ENCODE results near the gene TNS1. TPM values are rescaled to one million over a fixed set of nuclear protein-coding genes. Genes with fewer than 3 reads are reported as not detected.

TNS1 gene
- total and polyA plus RNA-seq, 10 of the 15 experiments (the other 5 are each of a cell fraction or from before 2014, with no cell fraction given): 0.05 to 0.44 TPM; not detected in 8

- H3K9ac ChIP-seq (ENCODE audit: control insufficient read depth, insufficient read depth, low read length): no peak overlapping the region
- DNase-seq (ENCODE audit: low read depth, low spot score): no peak
- FAIRE-seq: no peak
- POLR2A ChIA-PET: no interaction called here
- SMC1A ChIA-PET (ENCODE audit: uncharacterized antibody, unreplicated experiment): no interaction called here
- RAD21 ChIA-PET (ENCODE audit: unreplicated experiment): no interaction called here
- H3K4me1 ChIP-seq (ENCODE audit: control insufficient read depth, insufficient read depth, low read length): no peaks in the 10 kb centered on the region
- H3K4me3 ChIP-seq: no peak overlapping the region
- H3K79me2 ChIP-seq (ENCODE audit: control insufficient read depth, insufficient read depth, low read length): no peaks in the 10 kb centered on the region
- CTCF ChIA-PET: no interaction called here
- intact Hi-C loops (cut with micrococcal nuclease; ENCODE audit: unreplicated experiment) (no loop called here), in situ Hi-C loops (cut with MboI) (loop anchor here (5.0 kb wide), 1 partner anchor 188 kb away; no protein-coding TSS in a partner anchor)
- H3K27ac ChIP-seq (ENCODE audit: control insufficient read depth, insufficient read depth): no peak overlapping the region
- no peaks in the 10 kb centered on the region for H3K27me3 ChIP-seq (replicated peaks in 1 of 2; ENCODE audit: control insufficient read depth in 2 of 2, insufficient read depth in 2 of 2, low read length in 1 of 2)
- no peaks in the 10 kb centered on the region for H4K20me1 ChIP-seq (ENCODE audit: control insufficient read depth, insufficient read depth)
- no peaks in the 10 kb centered on the region for H3K36me3 ChIP-seq (ENCODE audit: control insufficient read depth in 2 of 2, insufficient read depth in 2 of 2, low read length in 1 of 2)
- H2AFZ ChIP-seq (ENCODE audit: control insufficient read depth, low read depth, low read length): no peak overlapping the region
- ATAC-seq: no peak
- no TSS peak for BruUV-seq (replicated peaks)
- no peaks in the 10 kb centered on the region for H3K9me3 ChIP-seq (replicated peaks; ENCODE audit: control insufficient read depth, insufficient read depth, low read length)
- no peak for TF ChIP-seq ELK1 (IDR thresholded peaks at IDR 0.05; ENCODE audit: low read depth, low read length)
- TF ChIP-seq E2F4 (IDR thresholded peaks at IDR 0.05; ENCODE audit: low read depth, low read length): no peak
- no peak for TF ChIP-seq CBX3 (IDR thresholded peaks at IDR 0.05; ENCODE audit: borderline replicate concordance, low read depth)
- no peak overlapping the region for H3K4me2 ChIP-seq (ENCODE audit: control insufficient read depth, insufficient read depth)
- WGBS (ENCODE audit: insufficient coverage, insufficient replicate concordance, low lambda C conversion rate, missing lambda C conversion rate): 20% methylated on average over 6 of the region's 6 CpGs
Observed at GRCh38 chr2:217980591-217980990, 22.2 kb downstream of the TNS1 start.

GRCh38 chr2:217980036-217980435 lies 22.8 kb downstream of the TNS1 start:
- Histone ChIP-seq H3K4me3 (no peak overlapping the region), H3K27me3 (replicated peaks in 1 of 2; ENCODE audit: control insufficient read depth in 2 of 2, insufficient read depth in 2 of 2, low read length in 1 of 2) (no peaks in the 10 kb centered on the region), H3K9ac (ENCODE audit: control insufficient read depth, insufficient read depth, low read length) (no peak overlapping the region), H3K9me3 (replicated peaks; ENCODE audit: control insufficient read depth, insufficient read depth, low read length) (no peaks in the 10 kb centered on the region), H3K4me1 (ENCODE audit: control insufficient read depth, insufficient read depth, low read length) (no peaks in the 10 kb centered on the region), H2AFZ (ENCODE audit: control insufficient read depth, low read depth, low read length) (no peak overlapping the region), H3K4me2 (ENCODE audit: control insufficient read depth, insufficient read depth) (no peak overlapping the region), H4K20me1 (ENCODE audit: control insufficient read depth, insufficient read depth) (no peaks in the 10 kb centered on the region), H3K36me3 (ENCODE audit: control insufficient read depth in 2 of 2, insufficient read depth in 2 of 2, low read length in 1 of 2) (no peaks in the 10 kb centered on the region), H3K79me2 (ENCODE audit: control insufficient read depth, insufficient read depth, low read length) (no peaks in the 10 kb centered on the region), H3K27ac (ENCODE audit: control insufficient read depth, insufficient read depth) (no peak overlapping the region)
- ChIA-PET POLR2A (no interaction called here), RAD21 (ENCODE audit: unreplicated experiment) (no interaction called here), SMC1A (ENCODE audit: uncharacterized antibody, unreplicated experiment) (no interaction called here), CTCF (no interaction called here)
- 45% methylated on average over 5 of the region's 5 CpGs for WGBS (ENCODE audit: insufficient coverage, insufficient replicate concordance, low lambda C conversion rate, missing lambda C conversion rate)
- in situ Hi-C loops (cut with MboI): loop anchor here (5.0 kb wide), 1 partner anchor 188 kb away; no protein-coding TSS in a partner anchor
- no peak for ATAC-seq
- intact Hi-C loops (cut with micrococcal nuclease; ENCODE audit: unreplicated experiment): no loop called here
- no peak for DNase-seq (ENCODE audit: low read depth, low spot score)
- no TSS peak for BruUV-seq (replicated peaks)
- FAIRE-seq: no peak
- TF ChIP-seq RFX5 (IDR thresholded peaks at IDR 0.05; ENCODE audit: low read depth, low read length) (no peak), CEBPZ (IDR thresholded peaks at IDR 0.05; ENCODE audit: low read depth, low read length) (no peak), TCF3 (IDR thresholded peaks at IDR 0.05; ENCODE audit: borderline replicate concordance, insufficient read depth, low read depth, low read length) (no peak), ZNF274 (IDR thresholded peaks at IDR 0.05; ENCODE audit: insufficient read depth, insufficient read length) (no peak), NFYA (IDR thresholded peaks at IDR 0.05; ENCODE audit: borderline replicate concordance, low read depth, low read length) (no peak)
